HG03439 (cell line): ENCODE results near the gene ELOVL6.
"Not testable (repeated sequence)": the region's sequence is repeated elsewhere in the genome, so short reads cannot be mapped to it uniquely, and the experiment has no call there.

Source experiments
- ATAC-seq: cut with Tn5 transposase; IDR thresholded peaks from one replicate; pipeline ENCODE4 v1.9.1; 2021; ENCODE audit warnings: mild to moderate bottlenecking, moderate library complexity; ENCODE audit not compliant: unreplicated experiment

The ELOVL6 gene

GRCh38 chr4:110196871-110197528 lies 1.4 kb downstream of the ELOVL6 start:
- peak; percentile 35 for ATAC-seq

- ATAC-seq = peak; percentile 33
These were observed 2.1 kb downstream of the ELOVL6 start for GRCh38 chr4:110196206-110196870.

- ATAC-seq = peak; percentile 7
These were observed 2.7 kb downstream of the ELOVL6 start for GRCh38 chr4:110195561-110196205.

- ATAC-seq = peak; percentile 66
These were observed 4.3 kb downstream of the ELOVL6 start for GRCh38 chr4:110193822-110194761.

- ATAC-seq = not testable (repeated sequence)
These were observed 5.1 kb downstream of the ELOVL6 start for GRCh38 chr4:110193287-110193686.

GRCh38 chr4:110190249-110190648 lies 8.2 kb downstream of the ELOVL6 start:
- ATAC-seq = no peak

- no peak for ATAC-seq
These were observed 10.3 kb downstream of the ELOVL6 start for GRCh38 chr4:110188113-110188512.

- ATAC-seq = no peak
These were observed 13.6 kb downstream of the ELOVL6 start for GRCh38 chr4:110184791-110185155.

GRCh38 chr4:110184140-110184790 lies 14.2 kb downstream of the ELOVL6 start:
- ATAC-seq = no peak

- no peak for ATAC-seq
These were observed 14.8 kb downstream of the ELOVL6 start for GRCh38 chr4:110183643-110184042.

- no peak for ATAC-seq
These were observed 15.4 kb downstream of the ELOVL6 start for GRCh38 chr4:110183058-110183457.

GRCh38 chr4:110181890-110182289 lies 16.5 kb downstream of the ELOVL6 start:
- ATAC-seq = no peak

- no peak for ATAC-seq
These were observed 22.8 kb downstream of the ELOVL6 start for GRCh38 chr4:110175634-110176033.

GRCh38 chr4:110172972-110173371 lies 25.4 kb downstream of the ELOVL6 start:
- no peak for ATAC-seq

- no peak for ATAC-seq
These were observed 26.4 kb downstream of the ELOVL6 start for GRCh38 chr4:110171971-110172370.

- no peak for ATAC-seq
These were observed 27.6 kb downstream of the ELOVL6 start for GRCh38 chr4:110170861-110171260.

- ATAC-seq = no peak
These were observed 32.8 kb downstream of the ELOVL6 start for GRCh38 chr4:110165382-110166286.

GRCh38 chr4:110164856-110165255 lies 33.6 kb downstream of the ELOVL6 start:
- ATAC-seq = no peak

- no peak for ATAC-seq
These were observed 34.2 kb downstream of the ELOVL6 start for GRCh38 chr4:110164251-110164650.
